ENCODE measurements around the gene TIMMDC1. TPM values are rescaled to one million over a fixed set of nuclear protein-coding genes. Genes with fewer than 3 reads are reported as not detected.
A peak's percentile ranks its signal among the peaks of the same experiment; 100 is the strongest.

Gene TIMMDC1
- 75.4 TPM for total RNA-seq (ENCODE audit: unreplicated experiment)
- long read RNA-seq, transcript TIMMDC1-208 (7 exons, 2,394 nt) = major isoform, 35 of 43 reads
- long read RNA-seq, partial matches to known transcripts = 1 of 43 reads
- long read RNA-seq, other reads (novel, unspliced or antisense) = 6 of 43 reads

- H3K36me3 Mint-ChIP-seq (ENCODE audit: unreplicated experiment) = no peaks in the 10 kb centered on the region
- H3K27me3 Mint-ChIP-seq (ENCODE audit: unreplicated experiment) = peaks cover 2% of the 10 kb centered on the region
- peaks cover 3% of the 10 kb centered on the region for H3K9me3 Mint-ChIP-seq (ENCODE audit: unreplicated experiment)
- peak within 1 kb of the TSS; percentile 95 for H3K27ac Mint-ChIP-seq (ENCODE audit: unreplicated experiment)
- DNase-seq = peak; percentile 98
- H3K4me1 Mint-ChIP-seq (ENCODE audit: low read depth, unreplicated experiment) = peaks cover 7% of the 10 kb centered on the region
- TF ChIP-seq CTCF (IDR thresholded peaks at IDR 0.05; ENCODE audit: partially characterized antibody, unreplicated experiment) = no peak
- H3K4me3 Mint-ChIP-seq (ENCODE audit: unreplicated experiment) = peak within 1 kb of the TSS; percentile 98
These were observed at the start of gene TIMMDC1 for GRCh38 chr3:119498186-119499011. TIMMDC1 (plus strand) TSS chr3:119498547; CDS start chr3:119498734, 187 bp downstream.

GRCh38 chr3:119453822-119454221 is 44.5 kb upstream of the TIMMDC1 start:
- Mint-ChIP-seq H3K4me1 (ENCODE audit: low read depth, unreplicated experiment) (no peaks in the 10 kb centered on the region), H3K27ac (ENCODE audit: unreplicated experiment) (no peak overlapping the region), H3K36me3 (ENCODE audit: unreplicated experiment) (no peaks in the 10 kb centered on the region), H3K4me3 (ENCODE audit: unreplicated experiment) (no peak overlapping the region), H3K9me3 (ENCODE audit: unreplicated experiment) (no peaks in the 10 kb centered on the region), H3K27me3 (ENCODE audit: unreplicated experiment) (no peaks in the 10 kb centered on the region)
- no peak for TF ChIP-seq CTCF (IDR thresholded peaks at IDR 0.05; ENCODE audit: partially characterized antibody, unreplicated experiment)
- no peak for DNase-seq

GRCh38 chr3:119456469-119456868 is 41.9 kb upstream of the TIMMDC1 start:
- no peak overlapping the region for H3K4me3 Mint-ChIP-seq (ENCODE audit: unreplicated experiment)
- DNase-seq = no peak
- H3K4me1 Mint-ChIP-seq (ENCODE audit: low read depth, unreplicated experiment) = no peaks in the 10 kb centered on the region
- no peaks in the 10 kb centered on the region for H3K27me3 Mint-ChIP-seq (ENCODE audit: unreplicated experiment)
- H3K36me3 Mint-ChIP-seq (ENCODE audit: unreplicated experiment) = no peaks in the 10 kb centered on the region
- no peaks in the 10 kb centered on the region for H3K9me3 Mint-ChIP-seq (ENCODE audit: unreplicated experiment)
- no peak overlapping the region for H3K27ac Mint-ChIP-seq (ENCODE audit: unreplicated experiment)
- TF ChIP-seq CTCF (IDR thresholded peaks at IDR 0.05; ENCODE audit: partially characterized antibody, unreplicated experiment) = no peak

GRCh38 chr3:119457246-119457645 is 41.1 kb upstream of the TIMMDC1 start:
- Mint-ChIP-seq H3K9me3 (ENCODE audit: unreplicated experiment) (no peaks in the 10 kb centered on the region), H3K4me3 (ENCODE audit: unreplicated experiment) (no peak overlapping the region), H3K36me3 (ENCODE audit: unreplicated experiment) (no peaks in the 10 kb centered on the region), H3K4me1 (ENCODE audit: low read depth, unreplicated experiment) (no peaks in the 10 kb centered on the region), H3K27ac (ENCODE audit: unreplicated experiment) (no peak overlapping the region), H3K27me3 (ENCODE audit: unreplicated experiment) (no peaks in the 10 kb centered on the region)
- no peak for TF ChIP-seq CTCF (IDR thresholded peaks at IDR 0.05; ENCODE audit: partially characterized antibody, unreplicated experiment)
- DNase-seq = no peak

Data from glutamatergic neuron (in vitro differentiated cells).